HS-27A (cell line): ENCODE measurements around the gene CD22.
"Not testable (repeated sequence)": the region's sequence is repeated elsewhere in the genome, so short reads cannot be mapped to it uniquely, and the experiment has no call there.

ENCODE experiments used
- DNase-seq: peaks from one replicate; pipeline ENCODE4 v3.0.0-alpha.2; 2012; ENCODE audit warnings: low read depth, missing footprints

The CD22 gene

GRCh38 chr19:35341565-35342225 lies 12.7 kb downstream of the CD22 start:
- DNase-seq, result no peak

- no peak for DNase-seq
These were observed 13.4 kb downstream of the CD22 start for GRCh38 chr19:35342430-35342829.

- no peak for DNase-seq
These were observed 15.6 kb downstream of the CD22 start for GRCh38 chr19:35344511-35345031.

- DNase-seq, result no peak
These were observed 16.7 kb downstream of the CD22 start for GRCh38 chr19:35345671-35346111.

- DNase-seq, result no peak
These were observed 17.4 kb downstream of the CD22 start for GRCh38 chr19:35346193-35347052.

- DNase-seq, result no peak
These were observed 18.4 kb downstream of the CD22 start, which contains the start of gene FFAR1 for GRCh38 chr19:35347171-35347929. FFAR1 (plus strand) TSS chr19:35347902; CDS start chr19:35351552, 3,650 bp downstream.

- no peak for DNase-seq
These were observed 18.9 kb downstream of the CD22 start for GRCh38 chr19:35347930-35348298.

GRCh38 chr19:35348911-35349611 lies 20.1 kb downstream of the CD22 start:
- DNase-seq, result no peak

GRCh38 chr19:35349614-35350521 lies 20.9 kb downstream of the CD22 start:
- DNase-seq, result no peak

- DNase-seq, result no peak
These were observed 21.6 kb downstream of the CD22 start for GRCh38 chr19:35350591-35350990.

- DNase-seq, result no peak
These were observed 22.6 kb downstream of the CD22 start for GRCh38 chr19:35351411-35352176.

- DNase-seq, result no peak
These were observed 23.1 kb downstream of the CD22 start for GRCh38 chr19:35352177-35352447.

GRCh38 chr19:35352448-35353304 lies 23.7 kb downstream of the CD22 start:
- DNase-seq, result peak; percentile 66

GRCh38 chr19:35353635-35354034 lies 24.6 kb downstream of the CD22 start:
- DNase-seq, result no peak

- DNase-seq, result no peak
These were observed 25.9 kb downstream of the CD22 start for GRCh38 chr19:35354898-35355297.

GRCh38 chr19:35355791-35356460 lies 26.9 kb downstream of the CD22 start:
- no peak for DNase-seq

GRCh38 chr19:35357867-35358573 lies 29.0 kb downstream of the CD22 start, which contains the start of gene FFAR3:
FFAR3 (plus strand) TSS chr19:35358460; CDS start chr19:35358891, 431 bp downstream.
- DNase-seq, result no peak

GRCh38 chr19:35358834-35359233 lies 29.8 kb downstream of the CD22 start:
- DNase-seq, result not testable (repeated sequence)
